BLaER1 (cell line): ENCODE results near the gene PRKAR2A.
"Not testable (repeated sequence)": the region's sequence is repeated elsewhere in the genome, so short reads cannot be mapped to it uniquely, and the experiment has no call there.

ENCODE experiments used
- H3K27ac ChIP-seq: shearing (Covaris generic); formaldehyde crosslinking; 2 replicates; pipeline ENCODE4 v1.8.1; 2022
- H3K27me3 ChIP-seq: shearing (Covaris generic); formaldehyde crosslinking; 2 replicates; pipeline ENCODE4 v1.8.1; 2022
- H3K36me3 ChIP-seq: shearing (Covaris generic); formaldehyde crosslinking; 2 replicates; pipeline ENCODE4 v1.8.1; 2022
- H3K4me1 ChIP-seq: shearing (Covaris generic); formaldehyde crosslinking; 2 replicates; pipeline ENCODE4 v1.8.1; 2022
- H3K4me2 ChIP-seq: shearing (Covaris generic); formaldehyde crosslinking; 2 replicates; pipeline ENCODE4 v1.8.1; 2022
- H3K4me3 ChIP-seq: shearing (Covaris generic); formaldehyde crosslinking; 2 replicates; pipeline ENCODE4 v1.8.1; 2022
- H3K9ac ChIP-seq: shearing (Covaris generic); formaldehyde crosslinking; 2 replicates; pipeline ENCODE4 v1.8.1; 2022
- H3K9me3 ChIP-seq: shearing (Covaris generic); formaldehyde crosslinking; 2 replicates; pipeline ENCODE4 v1.8.1; 2022
- H4K20me1 ChIP-seq: shearing (Covaris generic); formaldehyde crosslinking; 2 replicates; pipeline ENCODE4 v1.8.1; 2022
- Cebpa-rat ChIP-seq: shearing (Covaris generic); IDR thresholded peaks from 2 replicates; pipeline ENCODE4 v1.8.1; 2022

Gene PRKAR2A

GRCh38 chr3:48819234-48820221 lies 28.1 kb downstream of the PRKAR2A start:
- H3K4me2 ChIP-seq: no peak overlapping the region
- H3K9me3 ChIP-seq: no peaks in the 10 kb centered on the region
- H4K20me1 ChIP-seq: no peaks in the 10 kb centered on the region; the same call in 1 of the 2 replicates
- H3K36me3 ChIP-seq: no peaks in the 10 kb centered on the region
- no peak overlapping the region for H3K4me3 ChIP-seq
- no peak for TF ChIP-seq Cebpa-rat
- H3K9ac ChIP-seq: no peak overlapping the region
- H3K4me1 ChIP-seq: no peaks in the 10 kb centered on the region
- H3K27me3 ChIP-seq: no peaks in the 10 kb centered on the region
- no peak overlapping the region for H3K27ac ChIP-seq

- no peaks in the 10 kb centered on the region for H3K27me3 ChIP-seq
- H3K27ac ChIP-seq: no peak overlapping the region
- no peaks in the 10 kb centered on the region for H3K36me3 ChIP-seq
- 0 out of 2 replicates have a peak, but pooled peaks cover 7% of the 10 kb centered on the region for H3K4me1 ChIP-seq
- no peak overlapping the region for H3K4me3 ChIP-seq
- peaks cover 15% of the 10 kb centered on the region; the same call in 1 of the 2 replicates for H4K20me1 ChIP-seq
- H3K4me2 ChIP-seq: no peak overlapping the region
- no peak for TF ChIP-seq Cebpa-rat
- H3K9me3 ChIP-seq: no peaks in the 10 kb centered on the region
- no peak overlapping the region for H3K9ac ChIP-seq
These were observed 36.1 kb downstream of the PRKAR2A start for GRCh38 chr3:48811524-48811923.

GRCh38 chr3:48804930-48805329 lies 42.7 kb downstream of the PRKAR2A start:
- Histone ChIP-seq H4K20me1 (0 out of 2 replicates have a peak, but pooled peaks cover 4% of the 10 kb centered on the region), H3K27me3 (no peaks in the 10 kb centered on the region), H3K4me1 (no peaks in the 10 kb centered on the region), H3K4me3 (no peak overlapping the region), H3K9me3 (no peaks in the 10 kb centered on the region), H3K4me2 (no peak overlapping the region), H3K36me3 (no peaks in the 10 kb centered on the region), H3K9ac (no peak overlapping the region), H3K27ac (no peak overlapping the region)
- no peak for TF ChIP-seq Cebpa-rat

- H4K20me1 ChIP-seq, H3K4me2 ChIP-seq, H3K9ac ChIP-seq: not testable (repeated sequence)
These were observed 46.8 kb downstream of the PRKAR2A start for GRCh38 chr3:48800831-48801230.

GRCh38 chr3:48798998-48799397 lies 48.7 kb downstream of the PRKAR2A start:
- H3K27me3 ChIP-seq: no peaks in the 10 kb centered on the region
- no peaks in the 10 kb centered on the region for H4K20me1 ChIP-seq
- no peak overlapping the region for H3K9ac ChIP-seq
- TF ChIP-seq Cebpa-rat: no peak
- no peaks in the 10 kb centered on the region for H3K36me3 ChIP-seq
- no peaks in the 10 kb centered on the region for H3K4me1 ChIP-seq
- H3K27ac ChIP-seq: no peak overlapping the region
- no peak overlapping the region for H3K4me2 ChIP-seq
- no peaks in the 10 kb centered on the region for H3K9me3 ChIP-seq
- no peak overlapping the region for H3K4me3 ChIP-seq

More at GRCh38 chr3:48800831-48801230, 46.8 kb downstream of the PRKAR2A start:
- H3K9me3 ChIP-seq, H3K27me3 ChIP-seq, H3K27ac ChIP-seq, H3K4me3 ChIP-seq, H3K36me3 ChIP-seq, H3K4me1 ChIP-seq: not testable (repeated sequence)

- H4K20me1 ChIP-seq: no peaks in the 10 kb centered on the region
- H3K27me3 ChIP-seq: no peaks in the 10 kb centered on the region
- no peak overlapping the region for H3K4me3 ChIP-seq
- TF ChIP-seq Cebpa-rat: no peak
- H3K4me1 ChIP-seq: no peaks in the 10 kb centered on the region
- H3K27ac ChIP-seq: no peak overlapping the region
- H3K4me2 ChIP-seq: no peak overlapping the region
- no peak overlapping the region for H3K9ac ChIP-seq
- H3K36me3 ChIP-seq: no peaks in the 10 kb centered on the region
- H3K9me3 ChIP-seq: no peaks in the 10 kb centered on the region
These were observed 50.0 kb downstream of the PRKAR2A start for GRCh38 chr3:48797626-48798025.

- H3K27me3 ChIP-seq: no peaks in the 10 kb centered on the region
- H3K4me2 ChIP-seq: no peak overlapping the region
- H3K4me3 ChIP-seq: no peak overlapping the region
- H3K9me3 ChIP-seq: no peaks in the 10 kb centered on the region
- H3K4me1 ChIP-seq: no peaks in the 10 kb centered on the region
- TF ChIP-seq Cebpa-rat: no peak
- H4K20me1 ChIP-seq: no peaks in the 10 kb centered on the region
- H3K9ac ChIP-seq: no peak overlapping the region
- no peaks in the 10 kb centered on the region for H3K36me3 ChIP-seq
- H3K27ac ChIP-seq: no peak overlapping the region
These were observed 51.5 kb downstream of the PRKAR2A start for GRCh38 chr3:48795997-48796732.

- not testable (repeated sequence) for H3K36me3 ChIP-seq, H3K27ac ChIP-seq, H3K4me2 ChIP-seq, H3K9ac ChIP-seq, H3K4me1 ChIP-seq, H3K9me3 ChIP-seq, H3K27me3 ChIP-seq, H4K20me1 ChIP-seq, H3K4me3 ChIP-seq
These were observed 54.2 kb downstream of the PRKAR2A start for GRCh38 chr3:48793484-48793883.

GRCh38 chr3:48789665-48790064 lies 58.0 kb downstream of the PRKAR2A start:
- Histone ChIP-seq H3K36me3 (peaks cover 12% of the 10 kb centered on the region; the same call in 1 of the 2 replicates), H3K27me3 (no peaks in the 10 kb centered on the region), H3K4me2 (no peak overlapping the region), H4K20me1 (no peaks in the 10 kb centered on the region), H3K4me1 (no peaks in the 10 kb centered on the region), H3K9me3 (no peaks in the 10 kb centered on the region), H3K4me3 (no peak overlapping the region), H3K9ac (no peak overlapping the region), H3K27ac (no peak overlapping the region)
- TF ChIP-seq Cebpa-rat: no peak
